Glomerular endothelial cell (primary cell): ENCODE data around the gene STAT3. TPM values are rescaled to one million over a fixed set of nuclear protein-coding genes. Genes with fewer than 3 reads are reported as not detected.
"Not testable (repeated sequence)": the region's sequence is repeated elsewhere in the genome, so short reads cannot be mapped to it uniquely, and the experiment has no call there.

Experiments
- DNase-seq: peaks from one replicate; pipeline ENCODE4 v3.0.0-alpha.2; 2011; ENCODE audit warnings: low read depth, low spot score; ENCODE audit errors: extremely low read depth
- total RNA-seq: library from RNA; depleted of rRNA; stranded (reverse); fragments of >200 nt; gene quantifications from 2 replicates; pipeline ENCODE4 v1.2.3, GENCODE V29; 2015

STAT3 gene
- total RNA-seq, 1 donor from 2014 or later: 186 TPM

DNA sequence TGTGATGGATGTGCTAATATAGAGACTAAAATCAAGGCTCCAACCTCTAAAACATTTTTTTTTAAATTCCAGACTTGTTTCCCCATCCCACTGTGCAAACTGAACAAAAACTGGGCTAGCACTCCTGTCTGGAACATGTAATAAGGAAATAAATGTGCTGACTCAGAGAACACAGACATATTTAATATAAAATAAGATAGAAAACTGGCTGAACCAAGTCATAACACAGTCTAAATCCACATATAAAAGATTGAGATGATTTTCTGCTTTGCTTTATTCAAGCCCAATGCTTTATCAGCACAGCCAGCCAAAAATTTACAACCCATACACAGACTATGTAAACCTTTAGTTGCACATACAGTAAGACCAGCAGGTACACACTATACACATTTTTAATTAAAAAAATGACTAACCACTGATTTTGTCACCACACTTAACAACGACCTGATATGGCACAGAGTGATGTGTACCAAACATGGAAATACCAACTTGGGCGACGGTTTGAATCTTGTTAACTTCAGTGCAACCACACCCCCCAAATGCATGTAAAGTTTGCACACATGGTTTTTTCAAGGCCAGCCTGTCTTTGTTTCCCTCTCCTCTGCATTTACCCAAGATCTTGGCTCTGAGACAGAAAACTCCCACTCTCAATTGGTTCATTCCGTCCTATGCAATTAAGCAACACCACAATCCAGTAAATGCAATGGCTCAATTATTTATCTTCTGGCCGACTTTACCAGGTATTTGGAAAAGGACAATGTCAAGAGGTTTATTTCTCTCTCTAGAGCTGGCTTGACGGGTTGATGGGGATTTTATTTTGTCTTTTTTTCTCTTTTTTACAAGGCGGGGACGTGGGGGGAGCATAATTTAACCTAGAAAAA is 1.2 kb downstream of the STAT3 start:
- DNase-seq: no peak

DNA sequence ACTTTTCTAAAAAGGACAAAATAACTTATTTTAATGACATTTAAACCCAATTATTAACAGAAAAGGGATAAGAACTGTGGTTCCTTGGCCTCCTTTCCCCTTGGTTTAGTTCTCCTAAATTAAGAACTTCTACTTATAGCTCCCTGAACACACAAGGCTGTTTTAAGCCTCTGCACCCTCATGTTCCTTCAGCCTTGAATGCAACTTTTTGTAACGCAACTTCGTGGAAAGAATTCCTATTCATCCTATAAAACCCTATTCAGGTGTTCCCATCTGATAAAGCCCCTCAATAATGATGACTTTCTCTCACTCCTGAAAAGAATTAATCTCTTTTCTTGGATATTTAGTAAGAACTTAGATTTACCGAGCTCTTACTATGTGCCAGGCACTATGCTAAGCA is 6.3 kb downstream of the STAT3 start:
- DNase-seq: no peak

DNA sequence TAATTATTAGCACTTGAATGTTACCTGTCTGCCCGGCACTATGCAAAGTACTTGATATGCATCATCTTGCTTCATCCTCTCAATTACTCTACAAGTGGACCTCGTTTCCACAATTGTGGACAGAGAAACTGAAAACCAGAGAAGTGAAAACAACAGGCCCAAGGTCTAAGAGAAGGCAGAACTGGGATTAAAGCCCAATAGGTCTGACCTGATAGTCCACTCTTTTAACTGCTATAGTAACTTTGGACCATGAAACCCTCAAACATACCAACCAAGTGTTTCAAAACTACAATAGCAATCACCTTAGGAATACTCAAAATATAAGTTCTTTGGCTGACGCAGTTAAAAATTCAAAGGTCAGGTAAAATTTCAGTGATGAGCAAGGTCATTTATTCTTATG is 7.3 kb downstream of the STAT3 start:
- no peak for DNase-seq

DNA sequence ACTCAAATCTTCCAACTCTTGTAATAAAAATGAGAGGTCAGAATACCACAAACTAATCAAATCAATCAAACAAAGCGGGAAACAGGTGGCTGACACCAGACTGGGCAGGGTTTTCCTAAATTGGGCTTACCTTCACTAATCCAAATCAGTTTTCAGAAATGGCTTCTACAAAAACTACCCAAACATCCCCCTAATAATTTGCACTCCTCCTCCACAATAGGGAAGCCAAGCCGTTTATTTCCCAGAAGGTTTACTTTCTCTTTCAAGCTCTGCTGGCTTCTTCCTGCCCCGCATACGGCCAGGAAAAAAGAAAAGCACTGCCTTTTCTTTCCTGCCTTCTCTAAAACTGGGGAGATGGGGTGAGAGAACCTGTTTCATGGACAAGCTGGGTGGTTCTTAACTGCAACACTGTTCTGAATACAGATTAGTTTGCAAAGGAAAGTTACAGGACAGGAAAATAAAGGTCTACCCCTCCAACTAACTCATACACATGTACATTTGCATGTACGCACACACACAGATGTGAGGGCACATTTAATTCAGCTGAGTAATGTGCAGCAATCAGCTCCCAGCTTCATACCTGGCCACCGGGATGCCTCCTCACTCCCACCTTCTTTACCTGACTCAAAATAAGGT is 9.2 kb downstream of the STAT3 start:
- no peak for DNase-seq

DNA sequence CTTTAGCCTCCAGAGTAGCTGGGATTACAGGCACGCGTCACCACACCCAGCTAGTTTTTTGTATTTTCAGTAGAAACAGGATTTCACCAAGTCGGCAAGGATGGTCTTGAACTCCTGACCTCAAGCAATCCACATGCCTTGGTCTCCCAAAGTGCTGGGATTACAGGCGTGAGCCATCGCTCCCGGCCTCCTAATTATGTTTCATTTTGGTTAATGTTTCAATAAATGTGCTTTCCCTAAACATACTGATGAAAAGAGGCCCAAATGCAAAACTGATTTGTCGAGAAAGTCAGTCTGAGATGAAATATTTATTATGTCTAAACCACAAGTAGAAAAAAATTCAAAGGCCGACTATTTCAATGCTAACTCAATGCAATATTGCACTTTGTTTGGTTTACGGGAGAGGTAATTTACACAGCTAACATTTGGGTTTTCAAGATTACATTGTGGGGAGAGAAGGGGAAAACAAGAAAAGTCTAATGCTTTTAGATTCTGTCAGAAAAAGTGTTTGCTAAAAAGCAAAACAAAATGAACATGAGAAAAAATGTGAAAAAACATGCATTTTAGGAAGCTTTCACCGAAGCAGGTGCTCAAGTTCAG is 9.8 kb downstream of the STAT3 start:
- no peak for DNase-seq

DNA sequence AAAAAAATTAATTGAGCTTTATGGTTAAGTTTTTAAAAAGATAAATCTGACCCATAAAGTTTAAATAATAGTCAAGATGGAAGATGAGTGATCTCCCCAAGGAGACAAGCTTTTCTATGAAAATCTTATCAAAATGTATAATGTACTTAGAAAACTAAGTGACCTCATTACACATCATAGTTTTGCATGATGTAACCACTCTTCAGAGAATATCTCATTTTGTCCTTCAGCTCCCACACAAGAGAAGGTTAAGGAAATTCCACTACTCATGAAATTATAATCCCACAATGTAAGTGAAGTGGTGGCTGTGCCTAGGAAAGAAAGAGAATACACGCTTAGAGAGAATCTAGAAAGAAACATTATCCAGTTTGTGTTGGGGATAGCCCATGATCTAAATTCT is 14.3 kb downstream of the STAT3 start:
- DNase-seq: no peak

DNA sequence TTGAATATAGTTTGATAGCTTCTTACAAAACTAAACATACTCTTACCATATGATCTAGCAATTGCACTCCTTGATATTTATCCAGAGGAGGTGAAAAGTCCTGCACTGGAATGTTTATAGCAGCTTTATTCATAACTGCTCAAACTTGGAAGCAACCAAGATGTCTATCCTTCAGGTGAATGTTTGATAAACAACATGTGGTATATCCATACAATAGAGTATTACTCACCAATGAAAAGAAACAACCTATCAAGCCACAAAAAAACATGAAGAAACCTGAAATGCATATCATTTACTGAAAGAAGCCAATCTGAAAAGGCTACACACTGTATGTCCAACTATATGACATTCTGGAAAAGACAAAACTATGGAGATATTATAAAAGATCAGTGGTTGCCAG is 16.1 kb downstream of the STAT3 start:
- DNase-seq: no peak

DNA sequence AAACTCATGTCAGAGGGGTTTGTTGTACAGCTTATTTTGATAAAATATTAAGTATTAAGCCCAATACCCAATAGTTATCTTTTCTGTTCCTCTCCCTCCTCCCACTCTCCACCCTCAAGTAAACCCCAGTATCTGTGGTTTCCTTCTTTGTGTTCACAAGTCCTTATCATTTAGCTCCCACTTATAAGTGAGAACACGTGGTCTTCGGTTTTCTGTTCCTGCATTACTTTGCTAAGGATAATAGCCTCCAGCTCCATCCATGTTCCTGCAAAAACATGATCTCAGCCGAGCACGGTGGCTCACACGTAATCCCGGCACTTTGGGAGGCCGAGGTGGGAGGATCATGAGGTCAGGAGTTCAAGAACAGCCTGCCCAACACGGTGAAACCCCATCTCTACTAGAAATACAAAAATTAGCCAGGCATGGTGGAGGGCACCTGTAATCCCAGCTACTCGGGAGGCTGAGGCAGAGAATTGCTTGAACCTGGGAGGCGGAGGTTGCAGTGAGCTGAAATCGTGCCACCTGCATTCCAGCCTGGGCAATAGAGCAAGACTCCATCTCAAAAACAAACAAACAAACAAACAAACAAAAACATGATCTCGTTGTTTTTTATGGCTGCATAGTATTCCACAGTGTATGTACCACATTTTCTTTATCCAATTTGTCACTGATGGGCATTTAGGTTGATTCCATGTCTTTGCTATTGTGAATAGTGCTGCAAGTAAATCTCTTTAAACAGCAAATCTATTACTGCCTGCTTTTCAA is 19.3 kb downstream of the STAT3 start:
- DNase-seq: not testable (repeated sequence)

DNA sequence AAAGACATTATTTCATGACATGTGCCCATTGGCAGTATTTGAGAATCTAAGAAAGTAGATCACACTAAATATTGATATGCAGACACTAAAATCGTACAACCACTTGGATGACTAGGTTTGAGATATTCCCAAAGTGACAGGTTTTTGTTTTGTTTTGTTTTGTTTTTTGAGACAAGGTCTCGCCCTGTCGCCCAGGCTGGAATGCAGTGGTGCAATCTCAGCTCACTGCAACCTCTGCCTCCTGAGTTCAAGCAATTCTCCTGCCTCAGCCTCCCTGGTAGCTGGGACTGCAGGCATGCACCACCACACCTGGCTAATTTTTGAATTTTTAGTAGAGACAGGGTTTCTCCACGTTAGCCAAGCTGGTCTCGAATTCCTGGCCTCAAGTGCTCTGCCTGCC is 19.9 kb downstream of the STAT3 start:
- not testable (repeated sequence) for DNase-seq

DNA sequence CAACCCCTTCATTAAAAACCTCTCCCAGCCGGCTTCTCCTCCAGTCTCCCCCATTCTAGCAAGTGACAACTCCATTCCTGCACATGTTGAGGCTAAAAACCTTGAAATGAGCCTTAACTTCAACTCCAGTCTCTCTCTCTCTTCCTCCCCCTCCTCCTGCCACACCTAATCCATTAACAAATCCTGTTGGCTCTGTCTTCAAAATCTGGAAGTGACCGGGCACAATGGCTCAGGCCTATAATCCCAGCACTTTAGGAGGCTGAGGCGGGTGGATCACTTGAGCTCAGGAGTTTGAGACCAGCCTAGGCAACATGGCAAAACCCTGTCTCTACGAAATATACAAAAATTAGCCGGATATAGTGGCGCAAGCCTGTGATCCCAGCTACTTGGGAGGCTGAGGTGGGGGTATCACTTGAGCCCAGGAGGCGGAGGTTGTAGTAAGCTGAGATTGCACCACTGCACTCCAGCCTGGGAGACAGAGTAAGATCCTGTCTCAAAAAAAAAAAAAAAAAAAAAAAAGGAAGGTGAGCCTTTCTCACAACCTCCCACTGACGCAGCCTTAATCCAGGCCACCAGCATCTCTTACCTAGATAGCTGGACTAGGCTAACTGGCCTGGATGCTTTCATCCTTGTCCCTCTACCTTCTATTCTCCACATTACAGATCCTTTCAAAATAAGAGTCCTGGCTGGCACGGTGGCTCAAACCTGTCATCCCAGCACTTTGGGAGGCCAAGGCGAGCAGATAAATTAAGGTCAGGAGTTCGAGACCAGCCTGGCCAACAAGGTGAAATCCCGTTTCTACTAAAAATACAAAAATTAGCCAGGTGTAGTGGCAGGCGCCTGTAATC is 21.8 kb downstream of the STAT3 start:
- DNase-seq: not testable (repeated sequence)

DNA sequence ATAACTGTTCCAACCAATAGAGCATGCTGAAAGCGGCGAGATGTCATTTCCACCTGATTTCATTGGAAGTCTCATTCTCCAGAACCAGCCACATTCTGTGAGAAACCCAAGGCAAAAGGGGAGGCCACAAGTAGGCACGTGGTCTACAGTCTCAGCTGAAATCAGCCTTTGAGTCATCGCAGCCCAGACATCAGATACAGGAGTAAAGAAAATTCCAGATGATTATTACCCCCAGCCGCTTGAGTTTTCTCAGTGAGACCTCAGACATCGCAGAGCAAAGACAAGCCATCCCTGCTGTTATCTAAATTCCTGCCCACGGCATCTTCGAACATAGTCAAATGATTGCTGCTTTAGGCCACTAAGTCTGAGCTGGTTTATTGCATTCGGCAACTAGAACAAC is 23.1 kb downstream of the STAT3 start:
- no peak for DNase-seq

DNA sequence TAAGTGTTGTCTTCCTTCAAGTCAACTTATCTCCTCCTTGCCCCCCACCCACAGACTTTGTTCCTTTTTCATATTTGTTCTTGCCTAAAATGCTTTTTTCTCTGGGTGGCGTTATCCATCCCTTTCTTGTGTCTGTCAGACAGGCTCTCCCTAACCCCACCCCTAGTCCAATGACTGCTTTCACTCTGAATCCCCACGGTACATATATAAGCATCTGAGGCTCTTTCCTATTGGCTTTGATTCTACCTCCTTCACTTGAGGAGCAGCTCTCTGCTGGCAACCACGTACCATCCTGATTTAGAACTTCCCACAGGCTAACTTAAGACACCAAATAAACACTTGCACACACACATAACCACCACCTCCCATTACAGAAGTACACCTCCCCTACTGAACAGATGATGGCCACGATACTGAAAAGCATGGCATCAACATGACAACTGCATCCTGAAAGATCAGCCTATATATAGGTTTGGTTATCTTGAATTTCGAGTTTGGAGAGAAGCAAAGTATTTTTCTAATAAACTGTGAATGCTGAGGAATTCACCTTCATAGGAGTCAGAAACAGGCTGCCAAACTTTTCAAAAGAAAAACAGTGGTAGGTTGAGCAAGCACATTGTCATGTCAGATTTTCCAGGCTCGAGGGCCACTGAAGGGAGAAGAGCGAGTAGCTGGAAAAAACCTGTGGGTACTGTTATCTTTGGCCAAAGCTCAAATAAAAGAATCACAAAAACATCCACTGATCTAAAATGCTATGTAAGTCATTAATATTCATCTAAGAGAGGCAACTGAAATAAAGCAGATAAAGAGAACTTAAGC is 24.3 kb downstream of the STAT3 start:
- no peak for DNase-seq

DNA sequence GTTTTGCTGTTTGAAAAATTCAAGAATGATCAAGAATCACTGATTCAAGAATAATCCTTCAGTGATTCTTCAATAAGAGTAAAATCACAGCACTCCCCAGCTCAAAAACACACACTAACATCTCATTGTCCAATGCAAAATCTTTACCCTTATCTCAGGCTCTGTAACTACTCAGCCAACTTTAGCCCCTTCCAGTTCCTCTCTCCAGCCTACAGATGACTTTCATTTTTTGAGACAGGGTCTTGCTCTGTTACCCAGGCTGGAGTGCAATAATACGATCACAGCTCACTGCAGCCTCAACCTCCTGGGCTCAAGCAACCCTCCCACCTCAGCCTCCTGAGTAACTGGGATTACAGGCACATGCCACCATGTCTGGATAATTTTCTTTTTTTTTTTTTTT is 25.0 kb downstream of the STAT3 start:
- no peak for DNase-seq

DNA sequence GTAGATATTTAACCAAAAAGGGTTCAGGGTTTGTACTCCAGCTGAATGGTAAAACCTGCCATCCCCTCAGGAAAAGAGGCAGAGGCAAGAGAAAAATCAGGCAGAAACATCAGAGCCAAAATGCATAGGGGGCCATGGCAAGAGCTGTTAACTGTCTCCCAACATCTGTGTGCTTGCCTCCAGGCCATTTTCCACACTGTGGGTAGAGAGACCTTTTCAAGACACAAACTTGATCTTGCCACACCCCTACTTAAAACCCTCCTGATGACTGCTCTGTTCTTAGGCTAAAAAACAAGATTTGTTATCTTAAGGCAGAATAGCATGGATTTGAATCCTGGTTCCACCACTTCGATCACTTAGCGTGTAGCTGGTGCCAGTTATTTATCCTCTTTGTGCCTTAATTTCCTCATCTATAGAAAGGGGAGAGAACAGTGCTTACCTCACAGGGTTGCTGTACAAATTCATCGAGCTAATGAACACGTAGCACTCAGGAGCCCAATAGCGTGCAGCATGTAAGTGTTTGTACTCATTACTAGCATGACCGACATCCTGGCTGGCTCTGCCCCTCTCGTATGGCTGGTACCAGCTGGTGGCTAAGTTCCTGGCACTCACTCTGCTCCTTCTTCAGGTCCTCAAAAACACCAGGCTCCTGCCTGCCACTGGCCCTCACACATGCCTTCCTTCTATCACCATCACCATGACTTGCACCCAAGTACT is 25.8 kb downstream of the STAT3 start:
- DNase-seq: no peak

DNA sequence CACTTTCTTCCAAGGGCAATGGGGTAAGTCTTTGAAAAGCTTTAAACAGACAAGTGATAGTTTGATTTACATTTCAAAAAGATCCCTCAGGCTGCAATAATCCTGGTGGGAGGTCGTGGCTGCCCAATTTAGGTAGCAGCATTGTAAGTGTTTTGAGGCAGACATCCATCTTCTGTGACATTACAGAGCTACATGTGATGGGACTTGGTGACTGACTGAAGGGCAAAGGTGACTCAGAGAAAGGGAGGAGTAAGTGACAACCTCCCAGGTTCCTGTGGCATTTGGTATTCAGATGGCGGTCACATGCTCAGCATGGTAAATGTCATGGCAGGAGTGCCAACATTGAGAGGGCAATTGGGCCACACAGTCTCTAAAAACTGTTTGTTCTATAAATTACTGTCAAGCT is 26.5 kb downstream of the STAT3 start:
- no peak for DNase-seq

DNA sequence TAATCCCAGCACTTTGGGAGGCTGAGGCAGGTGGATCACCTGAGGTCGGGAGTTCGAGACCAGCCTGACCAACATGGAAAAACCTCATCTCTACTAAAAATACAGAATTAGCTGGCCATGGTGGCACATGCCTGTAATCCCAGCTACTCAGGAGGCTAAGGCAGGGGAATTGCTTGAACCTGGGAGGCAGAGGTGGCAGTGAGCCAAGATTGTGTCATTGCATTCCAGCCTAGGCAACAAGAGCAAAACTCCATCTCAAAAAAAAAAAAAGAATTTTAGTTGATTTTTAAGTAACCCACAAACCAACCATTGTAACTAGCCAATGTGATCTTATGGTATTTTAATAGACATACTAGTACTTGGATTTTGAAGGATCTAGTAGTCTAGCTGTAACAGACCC is 27.9 kb downstream of the STAT3 start:
- DNase-seq: not testable (repeated sequence)

DNA sequence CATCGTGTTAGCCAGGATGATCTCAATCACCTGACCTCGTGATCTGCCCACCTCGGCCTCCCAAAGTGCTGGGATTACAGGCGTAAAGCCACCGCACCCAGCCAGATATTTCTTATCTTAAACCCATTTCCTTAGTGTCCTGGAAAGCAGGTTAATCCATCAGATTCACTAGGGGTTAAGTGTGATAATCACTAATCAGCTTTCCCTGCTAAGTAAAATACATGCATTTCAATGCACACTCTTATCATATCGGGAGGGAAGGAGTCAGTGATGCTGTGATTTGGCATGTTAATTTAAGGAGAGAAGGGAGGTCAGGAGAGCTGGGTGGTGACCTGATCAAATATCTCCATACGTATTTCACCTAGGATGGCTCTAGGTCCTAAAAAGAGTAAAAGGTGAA is 29.1 kb downstream of the STAT3 start:
- no peak for DNase-seq

DNA sequence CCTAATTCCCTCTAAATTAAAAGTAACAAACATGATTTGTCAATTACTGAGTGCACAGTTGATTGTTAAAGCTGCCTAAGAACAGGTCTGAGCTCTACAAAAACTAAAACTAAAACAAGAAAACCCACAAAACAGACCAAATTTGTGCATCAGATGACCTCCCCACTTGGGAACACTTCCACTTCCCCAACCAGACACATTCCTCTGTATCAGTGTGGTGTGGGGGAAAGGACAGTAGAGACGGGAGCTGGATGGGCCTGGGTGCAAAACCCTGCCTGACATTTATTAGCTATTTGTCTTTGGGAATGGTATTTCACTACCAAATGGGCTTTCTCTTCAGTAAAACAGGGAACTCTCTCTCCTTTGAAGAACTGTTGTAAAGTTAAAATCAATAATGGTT is 29.8 kb downstream of the STAT3 start:
- no peak for DNase-seq
